Panc1 (cell line): ENCODE results near the gene ATP5IF1.

Source experiments
- REST ChIP-seq, 2 experiments: IDR thresholded peaks; 2 replicates each; pipeline ENCODE4 v1.6.1; 2011 to 2012; ENCODE audit warnings: low read depth in 2 of 2, control low read depth in 1 of 2, low read length in 1 of 2, mild to moderate bottlenecking in 1 of 2, moderate library complexity in 1 of 2; ENCODE audit not compliant: insufficient read depth in 1 of 2
- SIN3A ChIP-seq: IDR thresholded peaks from 2 replicates; pipeline ENCODE4 v1.6.1; 2012; ENCODE audit warnings: low read depth, mild to moderate bottlenecking, low read length, moderate library complexity, borderline replicate concordance; ENCODE audit not compliant: insufficient read depth

DNA sequence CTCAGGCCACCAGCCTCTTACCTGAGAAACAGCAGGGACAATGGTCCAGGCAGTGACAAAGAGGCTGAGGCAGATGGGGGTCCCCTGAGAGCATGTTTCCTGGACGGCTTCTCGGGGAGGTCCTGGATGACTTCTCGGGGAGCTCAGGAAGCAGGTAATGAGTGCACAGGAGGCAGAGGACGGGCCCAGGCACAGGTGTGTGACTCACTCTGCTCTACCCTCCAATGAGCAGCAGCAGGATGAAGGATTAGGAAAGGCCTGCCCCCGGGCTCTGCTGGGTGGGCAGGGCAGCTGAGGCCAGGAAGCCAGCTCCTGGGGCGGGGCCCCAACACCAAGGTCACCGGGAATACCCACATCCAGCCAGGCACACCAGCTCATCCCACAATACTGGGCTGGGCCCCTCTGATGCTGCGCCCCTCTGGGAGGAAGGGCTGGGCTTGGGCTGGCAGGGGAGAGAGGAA, 42.2 kb upstream of the ATP5IF1 start:
- no peak for TF ChIP-seq SIN3A
- no peak for TF ChIP-seq REST (IDR thresholded peaks at IDR 0.05; ENCODE audit: insufficient read depth in 1 of 2, low read depth in 2 of 2, low read length in 1 of 2)
